Epithelial cell of proximal tubule (primary cell): Measurements from ENCODE around the gene CABLES1. TPM values are rescaled to one million over a fixed set of nuclear protein-coding genes. Genes with fewer than 3 reads are reported as not detected.
A peak's percentile ranks its signal among the peaks of the same experiment; 100 is the strongest.

Experiments
- DNase-seq: peaks from one replicate; pipeline ENCODE4 v3.0.0-alpha.2; 2011; ENCODE audit warnings: low read depth
- H3K4me3 ChIP-seq: 2 replicates; pipeline ENCODE4 v1.5.1; 2011; ENCODE audit warnings: low read depth, mild to moderate bottlenecking, low read length
- CTCF ChIP-seq: conservative IDR thresholded peaks from 2 replicates; pipeline ENCODE4 v1.5.1; 2012; ENCODE audit warnings: low read depth, mild to moderate bottlenecking, low read length
- total RNA-seq: library from RNA; depleted of rRNA; stranded (reverse); fragments of >200 nt; gene quantifications from 2 replicates; pipeline ENCODE4 v1.2.3, GENCODE V29; 2015

CABLES1 gene
- total RNA-seq, 1 donor from 2014 or later, result 6.1 TPM

DNA sequence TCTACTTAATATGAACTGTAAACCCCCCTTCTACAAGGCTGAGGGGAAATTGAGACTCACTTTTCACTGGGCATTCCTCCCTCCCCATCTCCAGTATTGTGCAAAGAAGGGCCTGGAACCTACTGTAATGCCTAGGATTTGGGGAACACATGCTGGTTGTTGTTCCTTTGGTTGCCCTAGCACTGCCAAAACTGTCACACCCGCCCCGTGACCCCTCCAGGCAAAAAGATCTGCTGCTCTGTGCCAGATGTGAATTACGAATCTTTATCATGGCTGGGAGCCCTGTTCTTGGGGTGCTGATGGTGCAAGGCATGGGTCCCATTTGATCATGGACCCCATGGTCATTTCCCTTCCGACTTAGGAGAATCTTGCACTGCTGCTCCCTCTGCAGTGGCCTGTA is 95.4 kb downstream of the CABLES1 start:
- TF ChIP-seq CTCF, result no peak

DNA sequence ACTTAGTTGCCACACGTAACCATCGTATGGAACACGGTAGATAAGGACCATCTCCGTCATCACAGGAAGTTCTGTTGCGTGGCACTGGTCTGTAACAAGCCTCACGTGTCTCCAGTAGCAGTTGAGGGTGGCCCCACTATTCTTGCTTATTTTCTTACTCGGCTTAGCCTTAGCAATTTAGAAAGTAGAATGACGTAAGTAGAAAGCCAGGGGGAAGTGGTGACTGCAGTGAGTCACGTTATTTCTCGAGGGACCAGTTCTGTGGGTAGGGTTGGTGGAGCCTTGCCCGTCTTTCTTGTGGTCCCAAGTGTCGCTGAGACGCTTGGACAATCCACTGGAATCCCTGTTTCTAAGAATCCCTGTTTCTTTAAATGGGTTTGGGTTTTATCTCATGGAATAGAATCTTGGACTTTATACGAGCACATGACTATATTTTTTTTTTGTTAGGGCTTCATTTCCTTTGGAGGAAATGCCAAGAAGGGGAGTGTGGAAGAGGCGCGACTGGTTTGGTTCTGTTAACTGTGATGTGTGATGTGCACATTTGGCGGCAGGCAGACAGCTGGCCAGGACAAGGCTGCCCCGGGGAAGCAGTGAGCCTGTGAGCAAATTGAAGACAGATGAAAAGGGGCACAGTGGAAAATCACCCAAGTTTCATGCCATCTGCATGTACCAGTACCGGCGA is 96.2 kb downstream of the CABLES1 start:
- no peak for TF ChIP-seq CTCF
- no peak overlapping the region for H3K4me3 ChIP-seq
- peak; percentile 69 for DNase-seq

More for the DNA sequence above, 95.4 kb downstream of the CABLES1 start:
- DNase-seq, result no peak
- no peak overlapping the region for H3K4me3 ChIP-seq

DNA sequence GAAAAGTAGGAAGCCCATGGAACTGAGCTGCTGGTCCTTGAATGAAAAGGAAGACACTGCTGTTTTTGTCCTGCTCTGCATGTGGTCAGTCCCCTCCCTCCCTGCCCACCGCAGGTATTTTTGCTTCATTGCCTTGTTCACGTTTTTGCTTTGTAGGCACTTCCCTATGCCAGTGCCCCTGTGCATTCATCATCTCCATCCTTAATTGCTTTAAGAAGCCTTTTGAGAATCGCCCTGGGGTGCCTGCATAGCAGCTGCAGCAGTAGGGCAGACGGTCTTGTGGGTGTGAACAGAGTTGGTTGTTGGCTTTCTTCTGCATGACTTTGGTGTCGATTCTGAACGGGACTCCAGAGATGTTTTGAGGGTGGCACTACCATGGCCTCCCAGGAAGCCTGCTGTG is 97.0 kb downstream of the CABLES1 start:
- no peak for TF ChIP-seq CTCF
- DNase-seq, result no peak

GRCh38 chr18:23234619-23235018 is 99.3 kb downstream of the CABLES1 start:
- no peak for DNase-seq
- H3K4me3 ChIP-seq, result no peak overlapping the region
- TF ChIP-seq CTCF, result no peak

More for the DNA sequence above, 97.0 kb downstream of the CABLES1 start:
- no peak overlapping the region for H3K4me3 ChIP-seq

DNA sequence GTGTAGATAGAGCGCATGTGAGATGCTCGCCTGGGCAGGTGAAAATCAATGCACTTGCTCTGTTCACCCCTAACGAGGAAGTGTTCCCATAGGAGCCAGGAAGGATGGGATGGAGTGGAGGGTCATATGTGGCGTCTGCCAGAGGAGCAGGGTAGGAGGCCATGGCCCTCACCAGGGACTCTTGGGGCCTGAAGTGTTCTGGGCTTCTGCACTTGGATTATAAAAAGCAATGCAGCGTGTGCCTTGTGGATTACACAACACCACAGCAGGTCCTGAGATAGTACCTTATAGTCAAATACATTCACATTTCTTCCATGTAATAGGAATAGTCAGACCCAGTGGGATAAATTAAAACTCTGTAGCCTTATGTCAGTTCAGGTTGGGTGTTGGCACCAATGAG is 100.1 kb downstream of the CABLES1 start:
- no peak for TF ChIP-seq CTCF
- DNase-seq, result no peak

GRCh38 chr18:23235860-23236259 is 100.6 kb downstream of the CABLES1 start:
- DNase-seq, result no peak
- TF ChIP-seq CTCF, result no peak
- H3K4me3 ChIP-seq, result no peak overlapping the region

More for the DNA sequence above, 100.1 kb downstream of the CABLES1 start:
- H3K4me3 ChIP-seq, result no peak overlapping the region

DNA sequence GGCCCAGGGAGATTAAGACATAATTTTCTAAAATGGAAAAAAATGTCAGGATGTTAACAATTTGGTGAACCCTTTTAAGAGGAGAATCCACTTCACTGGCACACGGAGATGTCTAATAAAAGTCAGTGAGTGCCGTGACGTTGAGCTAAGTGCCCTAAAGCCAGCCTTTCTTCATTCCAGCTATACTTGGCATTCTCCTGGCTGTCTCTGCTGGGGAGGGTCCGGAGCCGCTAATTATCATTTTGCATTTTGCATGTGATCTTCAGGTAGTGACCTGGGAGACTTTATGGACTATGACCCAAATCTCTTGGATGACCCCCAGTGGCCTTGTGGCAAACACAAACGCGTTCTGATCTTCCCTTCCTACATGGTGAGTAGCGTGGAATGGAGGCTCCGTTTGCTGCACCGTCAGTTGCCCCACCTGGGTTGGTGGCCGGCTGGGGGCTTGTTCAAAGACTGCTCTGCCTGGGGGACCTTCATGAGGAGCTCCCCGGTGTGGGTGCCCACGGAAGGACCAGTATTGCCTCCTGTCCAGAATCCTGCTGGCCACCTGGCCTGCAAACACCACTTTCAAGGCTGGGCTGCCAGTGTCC is 101.7 kb downstream of the CABLES1 start:
- DNase-seq, result no peak

More for the DNA sequence above, 101.7 kb downstream of the CABLES1 start:
- TF ChIP-seq CTCF, result no peak
- H3K4me3 ChIP-seq, result no peak overlapping the region
